ENCODE results near the gene PKN2. TPM values are rescaled to one million over a fixed set of nuclear protein-coding genes. Genes with fewer than 3 reads are reported as not detected.

The PKN2 gene
- total RNA-seq, 1 experiment from 2014 or later, result 74.1 TPM

- BruUV-seq (replicated peaks), result no TSS peak
- CTCF ChIA-PET, result no interaction called here
Measured at GRCh38 chr1:88753506-88753905, 69.4 kb downstream of the PKN2 start.

GRCh38 chr1:88763649-88764406 lies 79.8 kb downstream of the PKN2 start:
- no peak for TF ChIP-seq POLR2AphosphoS5 (IDR thresholded peaks at IDR 0.05; ENCODE audit: low read depth, low read length)
- no peak for TF ChIP-seq CTCF (IDR thresholded peaks at IDR 0.05)
- no peak for TF ChIP-seq TCF7L2 (IDR thresholded peaks at IDR 0.05; ENCODE audit: low read depth, low read length)
- no peak for TF ChIP-seq SIN3A (IDR thresholded peaks at IDR 0.05; ENCODE audit: borderline replicate concordance, insufficient read depth, low read depth, low read length)
- no peak for TF ChIP-seq REST (IDR thresholded peaks at IDR 0.05; ENCODE audit: insufficient read depth in 1 of 2, low read depth in 2 of 2, low read length in 1 of 2)
- Histone ChIP-seq H3K9me3 (ENCODE audit: control insufficient read depth, insufficient read depth, low read depth, low read length) (no peaks in the 10 kb centered on the region), H3K4me3 (ENCODE audit: low read depth in 2 of 2, low read length in 2 of 2) (no peak overlapping the region), H3K27ac (ENCODE audit: low read length) (no peak overlapping the region), H3K27me3 (ENCODE audit: control insufficient read depth, insufficient read depth, low read length) (no peaks in the 10 kb centered on the region), H3K36me3 (ENCODE audit: control insufficient read depth, insufficient read depth, low read length) (no peaks in the 10 kb centered on the region), H3K4me1 (ENCODE audit: control insufficient read depth, insufficient read depth, low read length) (no peaks in the 10 kb centered on the region)
- no peak for ATAC-seq
- in situ Hi-C loops (cut with HindIII; ENCODE audit: low pct_unique_long_range_greater_than_20kb, low sequenced_read_pairs), result no loop called here
- intact Hi-C loops (cut with micrococcal nuclease; ENCODE audit: unreplicated experiment), result no loop called here
- no TSS peak for BruUV-seq (replicated peaks)
- no peak for DNase-seq (ENCODE audit: low read depth, low spot score)
- ChIA-PET CTCF (interaction anchor here (0.6 kb wide), 1 partner anchor 80 kb away, joined by 3 read pairs; no protein-coding TSS in a partner anchor), POLR2A (no interaction called here)

More at GRCh38 chr1:88753506-88753905, 69.4 kb downstream of the PKN2 start:
- H3K4me3 ChIP-seq (ENCODE audit: low read depth in 2 of 2, low read length in 2 of 2), result no peak overlapping the region
- no peak for TF ChIP-seq TCF7L2 (IDR thresholded peaks at IDR 0.05; ENCODE audit: low read depth, low read length)
- TF ChIP-seq SIN3A (IDR thresholded peaks at IDR 0.05; ENCODE audit: borderline replicate concordance, insufficient read depth, low read depth, low read length), result no peak
- no peak for TF ChIP-seq CTCF (IDR thresholded peaks at IDR 0.05)
- H3K36me3 ChIP-seq (ENCODE audit: control insufficient read depth, insufficient read depth, low read length), result no peaks in the 10 kb centered on the region
- DNase-seq (ENCODE audit: low read depth, low spot score) (no peak), ATAC-seq (no peak)
- intact Hi-C loops (cut with micrococcal nuclease; ENCODE audit: unreplicated experiment) (no loop called here), in situ Hi-C loops (cut with HindIII; ENCODE audit: low pct_unique_long_range_greater_than_20kb, low sequenced_read_pairs) (no loop called here)
- no peaks in the 10 kb centered on the region for H3K4me1 ChIP-seq (ENCODE audit: control insufficient read depth, insufficient read depth, low read length)
- H3K27me3 ChIP-seq (ENCODE audit: control insufficient read depth, insufficient read depth, low read length), result no peaks in the 10 kb centered on the region
- no peak overlapping the region for H3K27ac ChIP-seq (ENCODE audit: low read length)
- H3K9me3 ChIP-seq (ENCODE audit: control insufficient read depth, insufficient read depth, low read depth, low read length), result no peaks in the 10 kb centered on the region
- POLR2A ChIA-PET, result no interaction called here
